Activated CD4-positive, alpha-beta memory T cell treated with anti-CD3 and anti-CD28 coated beads, Interleukin-2, amount 10 ng/mL, durations not matched to agents 7 days and 5 days (primary cell): ENCODE results near the gene XPO1. TPM values are rescaled to one million over a fixed set of nuclear protein-coding genes. Genes with fewer than 3 reads are reported as not detected.
"Not testable (repeated sequence)": the region's sequence is repeated elsewhere in the genome, so short reads cannot be mapped to it uniquely, and the experiment has no call there.

Source experiments
- CTCF ChIA-PET: fragments of 350-600 bp; sonication (Branson Sonifier 250); formaldehyde crosslinking; loops from one replicate; lab custom pipeline; 2021; ENCODE audit warnings: antibody characterized with exemption, inconsistent platforms; lab: Charles Lee
- POLR2A ChIA-PET: fragments of 350-600 bp; sonication (Branson Sonifier 250); formaldehyde crosslinking; loops from one replicate; lab custom pipeline; 2021; ENCODE audit warnings: antibody characterized with exemption; lab: Charles Lee
- DNase-seq: peaks from one replicate; pipeline ENCODE4 v3.0.0-alpha.2; 2020
- H3K27ac Mint-ChIP-seq: one replicate; pipeline ENCODE4 v1.8.0; 2021; ENCODE audit warnings: mild to moderate bottlenecking, mixed read lengths
- H3K27me3 Mint-ChIP-seq: one replicate; pipeline ENCODE4 v1.8.0; 2021; ENCODE audit warnings: mixed read lengths
- H3K36me3 Mint-ChIP-seq: one replicate; pipeline ENCODE4 v1.8.0; 2021; ENCODE audit warnings: low read depth, mixed read lengths
- H3K4me1 Mint-ChIP-seq: one replicate; pipeline ENCODE4 v1.8.0; 2021; ENCODE audit warnings: mixed read lengths
- H3K4me3 Mint-ChIP-seq: one replicate; pipeline ENCODE4 v1.8.0; 2021; ENCODE audit warnings: mild to moderate bottlenecking, mixed read lengths
- H3K9me3 Mint-ChIP-seq: one replicate; pipeline ENCODE4 v1.8.0; 2021; ENCODE audit warnings: mixed read lengths
- total RNA-seq, 2 experiments: library from RNA; stranded (reverse); gene quantifications; one replicate each; pipeline ENCODE4 v1.2.3, GENCODE V29; 2021

XPO1 gene
- total RNA-seq, 2 experiments from 2014 or later, result 166 to 172 TPM

DNA sequence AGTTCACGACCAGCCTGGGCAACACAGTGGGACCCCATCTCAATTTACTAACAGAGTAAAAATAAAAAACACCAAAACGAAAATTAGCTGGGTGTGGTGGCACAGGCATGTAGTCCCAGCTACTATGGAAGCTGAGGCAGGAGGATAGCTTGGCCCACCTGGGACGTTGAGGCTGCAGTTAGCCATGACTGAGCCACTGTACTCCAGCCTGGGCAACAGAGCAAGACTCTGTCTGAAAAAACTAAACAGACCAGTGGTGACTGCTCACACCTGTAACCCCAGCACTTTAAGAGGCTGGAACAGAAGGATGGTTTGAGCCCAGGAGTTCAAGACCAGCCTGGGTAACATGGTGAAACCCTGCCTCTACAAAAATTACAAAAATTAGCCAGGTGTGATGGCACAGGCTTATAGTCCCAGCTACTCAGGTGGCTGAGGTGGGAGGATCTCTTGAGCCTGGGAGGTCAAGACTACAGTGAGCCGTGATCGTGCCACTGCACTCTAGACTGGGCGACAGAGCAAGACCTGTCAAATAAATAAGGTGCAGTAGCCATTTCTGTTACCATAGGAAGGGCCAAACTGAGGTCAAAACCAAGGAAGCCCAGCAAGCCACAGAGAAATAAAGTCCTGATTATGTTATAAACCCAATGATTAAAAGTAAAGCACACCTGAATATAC lies 81.3 kb downstream of the XPO1 start:
- no peaks in the 10 kb centered on the region for H3K9me3 Mint-ChIP-seq
- POLR2A ChIA-PET, result no interaction called here
- H3K36me3 Mint-ChIP-seq, result peaks cover 22% of the 10 kb centered on the region
- H3K27me3 Mint-ChIP-seq, result no peaks in the 10 kb centered on the region
- DNase-seq, result no peak
- H3K27ac Mint-ChIP-seq, result no peak overlapping the region
- H3K4me3 Mint-ChIP-seq, result no peak overlapping the region
- H3K4me1 Mint-ChIP-seq, result peaks cover 39% of the 10 kb centered on the region
- CTCF ChIA-PET, result no interaction called here

DNA sequence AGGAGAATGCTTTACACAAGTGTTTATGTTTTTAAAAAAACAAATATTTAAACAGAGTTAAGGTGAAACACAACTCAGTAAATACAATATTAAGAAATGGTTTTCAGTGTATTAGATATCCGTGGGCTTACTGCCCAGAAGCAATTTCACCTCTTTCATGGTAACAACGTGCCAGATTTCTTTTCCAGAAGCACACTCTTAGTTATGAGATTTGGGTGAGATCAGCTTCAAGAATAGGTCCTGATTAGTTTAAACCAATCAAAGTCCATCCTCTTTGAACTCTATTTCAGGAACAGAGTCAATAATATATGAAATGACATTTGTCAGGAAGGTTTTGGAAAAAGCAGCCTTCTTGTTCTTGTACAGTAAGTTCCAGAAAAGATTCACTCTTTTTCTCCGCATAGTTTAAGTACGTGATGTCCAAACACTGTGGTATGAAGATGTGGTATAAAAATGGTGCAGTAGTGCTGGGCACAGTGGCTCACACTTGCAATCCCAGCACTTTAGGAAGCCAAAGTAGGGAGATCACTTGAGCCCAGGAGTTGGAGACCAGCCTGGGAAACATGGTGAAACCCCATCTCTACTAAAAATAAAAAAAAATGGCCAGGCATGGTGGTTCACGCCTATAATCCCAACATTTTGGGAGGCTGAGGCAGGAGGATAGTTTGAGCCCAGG lies 81.9 kb downstream of the XPO1 start:
- ChIA-PET CTCF (no interaction called here), POLR2A (no interaction called here)
- DNase-seq, result no peak
- Mint-ChIP-seq H3K27me3 (no peaks in the 10 kb centered on the region), H3K4me3 (no peak overlapping the region), H3K27ac (no peak overlapping the region), H3K9me3 (no peaks in the 10 kb centered on the region), H3K36me3 (peaks cover 25% of the 10 kb centered on the region), H3K4me1 (peaks cover 37% of the 10 kb centered on the region)

DNA sequence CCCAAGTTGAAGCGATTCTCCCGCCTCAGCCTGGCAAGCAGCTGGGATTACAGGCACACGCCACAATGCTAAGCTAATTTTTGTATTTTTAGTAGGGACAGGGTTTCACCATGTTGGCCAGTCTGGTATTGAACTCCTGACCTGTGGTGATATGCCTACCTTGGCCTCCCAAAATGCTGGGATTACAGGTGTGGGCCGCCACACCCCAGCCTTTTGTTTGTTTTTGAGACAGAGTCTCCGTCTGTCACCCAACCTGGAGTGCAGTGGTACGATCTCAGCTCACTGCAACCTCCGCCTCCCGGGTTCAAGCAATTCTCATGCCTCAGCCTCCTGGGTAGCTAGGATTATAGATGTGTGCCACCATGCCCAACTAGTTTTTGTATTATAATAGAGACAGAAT lies 83.2 kb downstream of the XPO1 start:
- H3K36me3 Mint-ChIP-seq, result peaks cover 28% of the 10 kb centered on the region
- H3K4me3 Mint-ChIP-seq, H3K27ac Mint-ChIP-seq, DNase-seq, H3K27me3 Mint-ChIP-seq, H3K9me3 Mint-ChIP-seq, POLR2A ChIA-PET, CTCF ChIA-PET: not testable (repeated sequence)
- H3K4me1 Mint-ChIP-seq, result peaks cover 37% of the 10 kb centered on the region

DNA sequence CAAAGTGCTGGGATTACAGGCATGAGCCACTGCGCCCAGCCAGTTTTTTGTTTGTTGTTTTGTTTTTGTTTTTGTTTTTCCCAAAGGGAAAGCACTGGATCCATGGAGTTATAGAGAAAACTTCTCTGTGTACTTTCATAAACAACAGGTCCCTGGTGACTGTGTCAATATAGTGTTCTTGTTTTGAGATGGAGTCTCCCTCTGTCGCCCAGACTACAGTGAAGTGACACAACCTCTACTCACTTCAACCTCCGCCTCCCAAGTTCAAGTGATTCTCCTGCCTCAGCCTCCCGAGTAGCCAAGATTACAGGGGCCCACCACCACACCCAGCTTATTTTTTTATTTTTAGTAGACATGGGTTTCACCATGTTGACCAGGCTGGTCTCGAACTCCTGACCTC lies 83.8 kb downstream of the XPO1 start:
- CTCF ChIA-PET, result no interaction called here
- Mint-ChIP-seq H3K4me1 (peaks cover 37% of the 10 kb centered on the region), H3K4me3 (no peak overlapping the region), H3K27me3 (no peaks in the 10 kb centered on the region), H3K9me3 (no peaks in the 10 kb centered on the region), H3K36me3 (peaks cover 30% of the 10 kb centered on the region), H3K27ac (no peak overlapping the region)
- DNase-seq, result no peak
- POLR2A ChIA-PET, result no interaction called here

DNA sequence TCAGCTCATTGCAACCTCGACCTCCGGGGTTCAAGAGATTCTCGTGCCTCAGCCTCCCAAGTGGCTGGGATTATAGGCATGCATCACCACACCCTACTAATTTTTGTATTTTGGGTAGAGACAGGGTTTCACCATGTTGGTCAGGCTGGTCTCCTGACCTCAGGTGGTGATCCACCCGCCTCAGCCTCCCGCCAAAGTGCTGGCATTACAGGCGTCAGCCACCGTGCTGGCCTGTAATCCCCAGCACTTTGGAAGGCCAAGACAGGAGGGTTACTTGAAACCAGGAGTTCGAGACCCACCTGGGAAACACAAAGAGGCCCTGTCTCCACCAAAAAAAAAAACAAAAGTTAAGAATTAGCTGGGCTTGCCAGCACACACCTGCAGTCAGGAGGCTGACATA lies 85.8 kb downstream of the XPO1 start:
- ChIA-PET POLR2A (interaction anchor here (0.7 kb wide), 1 partner anchor 52 kb away, joined by 3 read pairs; no protein-coding TSS in a partner anchor), CTCF (no interaction called here)
- Mint-ChIP-seq H3K27ac (no peak overlapping the region), H3K9me3 (no peaks in the 10 kb centered on the region), H3K36me3 (peaks cover 26% of the 10 kb centered on the region), H3K4me3 (no peak overlapping the region), H3K27me3 (no peaks in the 10 kb centered on the region), H3K4me1 (peaks cover 19% of the 10 kb centered on the region)
- no peak for DNase-seq

DNA sequence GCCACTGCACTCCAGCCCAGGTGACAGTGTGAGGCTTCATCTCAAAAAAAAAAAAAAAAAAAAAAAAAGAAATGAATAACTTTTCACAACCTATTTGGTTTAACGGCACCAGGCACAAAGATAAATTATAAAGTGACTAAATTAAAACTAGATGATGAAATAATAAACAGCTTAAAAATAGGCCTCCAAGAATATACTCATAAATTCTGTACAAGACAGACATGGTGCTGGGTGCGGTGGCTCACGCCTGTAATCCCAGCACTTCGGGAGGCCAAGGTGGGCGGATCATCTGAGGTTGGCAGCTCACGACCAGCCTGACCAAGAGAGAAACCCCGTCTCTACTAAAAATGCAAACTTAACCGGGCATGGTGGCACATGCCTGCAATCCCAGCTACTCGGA lies 87.0 kb downstream of the XPO1 start:
- Mint-ChIP-seq H3K9me3 (no peaks in the 10 kb centered on the region), H3K36me3 (peaks cover 26% of the 10 kb centered on the region), H3K27ac (no peak overlapping the region), H3K4me3 (no peak overlapping the region), H3K4me1 (peaks cover 15% of the 10 kb centered on the region), H3K27me3 (no peaks in the 10 kb centered on the region)
- ChIA-PET POLR2A (no interaction called here), CTCF (interaction anchor here (0.8 kb wide), 1 partner anchor 25 kb away, joined by 3 read pairs; no protein-coding TSS in a partner anchor)
- DNase-seq, result no peak

DNA sequence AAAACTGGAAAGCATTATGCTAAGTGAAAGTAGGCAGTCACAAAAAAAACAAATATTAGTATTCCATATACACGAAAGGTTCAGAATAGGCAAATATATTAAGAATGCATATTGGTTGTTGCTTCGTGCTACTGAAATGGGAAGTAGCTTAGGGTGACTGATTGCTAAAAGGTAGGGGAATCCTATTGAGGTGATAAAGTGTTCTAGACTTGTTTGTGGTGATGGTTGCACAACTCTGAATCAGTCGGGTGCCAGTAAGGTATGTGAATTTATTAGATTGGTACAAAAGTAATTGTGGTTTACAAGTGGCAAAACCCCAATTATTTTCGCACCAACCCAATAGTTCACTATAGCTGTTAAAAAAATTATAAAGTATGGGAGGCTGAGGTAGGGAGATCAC lies 88.0 kb downstream of the XPO1 start:
- Mint-ChIP-seq H3K4me1 (peaks cover 12% of the 10 kb centered on the region), H3K9me3 (no peaks in the 10 kb centered on the region), H3K27ac (no peak overlapping the region), H3K27me3 (no peaks in the 10 kb centered on the region), H3K36me3 (peaks cover 20% of the 10 kb centered on the region), H3K4me3 (no peak overlapping the region)
- no peak for DNase-seq
- POLR2A ChIA-PET, result no interaction called here
- CTCF ChIA-PET, result interaction anchor here (0.6 to 0.7 kb wide), 2 partner anchors 18 to 128 kb away, joined by 3 read pairs; no protein-coding TSS in a partner anchor

DNA sequence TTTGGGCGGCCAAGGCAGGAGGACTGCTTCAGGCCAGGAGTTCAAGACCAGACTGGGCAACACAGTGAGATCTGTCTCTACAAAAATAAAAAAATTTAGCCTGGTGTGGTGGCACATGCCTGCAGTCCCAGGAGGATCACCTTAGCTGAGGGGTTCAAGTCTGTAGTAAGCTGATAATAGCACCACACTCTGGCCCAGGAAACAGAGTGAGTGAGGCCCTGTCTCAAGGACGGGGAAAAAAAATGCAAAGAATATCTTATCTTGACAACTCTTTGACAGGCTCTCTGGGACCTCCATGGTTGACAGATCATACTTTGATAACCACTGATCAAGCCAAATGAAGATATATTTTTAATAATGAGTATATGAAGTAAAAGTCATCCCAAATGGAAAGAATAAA lies 89.9 kb downstream of the XPO1 start:
- Mint-ChIP-seq H3K4me1 (peaks cover 9% of the 10 kb centered on the region), H3K4me3 (no peak overlapping the region), H3K27ac (no peak overlapping the region), H3K27me3 (no peaks in the 10 kb centered on the region), H3K36me3 (peaks cover 33% of the 10 kb centered on the region), H3K9me3 (no peaks in the 10 kb centered on the region)
- DNase-seq, result no peak
- ChIA-PET CTCF (no interaction called here), POLR2A (no interaction called here)

DNA sequence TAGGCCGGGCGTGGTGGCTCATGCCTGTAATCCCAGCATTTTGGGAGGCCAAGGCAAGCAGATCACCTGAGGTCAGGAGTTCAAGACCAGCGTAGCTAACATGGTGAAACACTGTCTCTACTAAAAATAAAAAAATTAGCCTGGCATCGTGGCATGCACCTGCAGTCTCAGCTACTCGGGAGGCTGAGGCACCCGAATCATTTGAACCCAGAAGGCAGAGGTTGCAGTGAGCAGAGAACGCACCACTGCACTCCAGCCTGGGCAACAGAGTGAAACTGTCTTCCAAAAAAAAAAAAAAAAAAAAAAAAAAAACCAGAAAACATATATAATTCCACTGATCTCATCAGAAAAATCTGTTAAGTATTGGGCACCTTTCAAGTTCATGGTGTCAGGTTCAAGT lies 91.2 kb downstream of the XPO1 start:
- DNase-seq, H3K9me3 Mint-ChIP-seq, H3K27ac Mint-ChIP-seq, POLR2A ChIA-PET, H3K4me3 Mint-ChIP-seq, H3K27me3 Mint-ChIP-seq: not testable (repeated sequence)
- Mint-ChIP-seq H3K4me1 (peaks cover 18% of the 10 kb centered on the region), H3K36me3 (peaks cover 37% of the 10 kb centered on the region)
- CTCF ChIA-PET, result interaction anchor here (0.6 to 0.7 kb wide), 2 partner anchors 56 to 79 kb away, joined by 3 to 4 read pairs; no protein-coding TSS in a partner anchor

DNA sequence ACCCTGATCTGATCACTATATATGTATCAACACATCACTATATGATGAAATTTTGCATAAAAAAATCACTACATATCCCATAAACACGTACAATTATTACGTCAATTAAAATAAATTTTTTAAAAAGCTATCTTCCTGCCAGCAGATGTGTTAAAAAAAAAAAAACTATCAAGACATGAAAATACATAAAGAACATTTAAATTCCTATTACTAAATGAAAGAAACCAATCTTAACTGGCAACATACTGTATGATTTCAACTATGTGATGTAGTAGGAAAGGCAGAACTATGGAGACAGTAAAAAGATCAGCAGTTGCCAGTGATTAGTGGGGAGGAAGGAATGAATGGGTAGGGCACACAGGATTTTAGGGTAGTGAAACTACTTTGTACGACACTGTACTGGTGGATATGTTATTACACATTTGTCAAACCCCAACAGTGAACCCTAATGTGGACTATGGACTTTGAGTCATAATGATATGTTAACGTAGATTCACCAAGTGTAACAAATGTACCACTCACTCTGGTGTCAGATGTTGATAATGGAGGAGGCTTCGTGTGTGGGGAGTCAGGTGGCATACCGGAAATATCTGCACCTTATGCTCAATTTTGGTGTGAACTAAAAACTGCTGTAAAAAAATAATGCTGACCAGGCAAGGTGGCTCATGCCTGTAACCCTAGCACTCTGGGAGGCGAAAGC lies 94.7 kb downstream of the XPO1 start:
- CTCF ChIA-PET, result interaction anchor here (0.8 kb wide), 1 partner anchor 16 kb away, joined by 3 read pairs; no protein-coding TSS in a partner anchor
- Mint-ChIP-seq H3K4me1 (peaks cover 24% of the 10 kb centered on the region), H3K27me3 (no peaks in the 10 kb centered on the region), H3K9me3 (peaks cover 3% of the 10 kb centered on the region), H3K27ac (no peak overlapping the region), H3K4me3 (no peak overlapping the region), H3K36me3 (peaks cover 33% of the 10 kb centered on the region)
- DNase-seq, result no peak
- POLR2A ChIA-PET, result no interaction called here

DNA sequence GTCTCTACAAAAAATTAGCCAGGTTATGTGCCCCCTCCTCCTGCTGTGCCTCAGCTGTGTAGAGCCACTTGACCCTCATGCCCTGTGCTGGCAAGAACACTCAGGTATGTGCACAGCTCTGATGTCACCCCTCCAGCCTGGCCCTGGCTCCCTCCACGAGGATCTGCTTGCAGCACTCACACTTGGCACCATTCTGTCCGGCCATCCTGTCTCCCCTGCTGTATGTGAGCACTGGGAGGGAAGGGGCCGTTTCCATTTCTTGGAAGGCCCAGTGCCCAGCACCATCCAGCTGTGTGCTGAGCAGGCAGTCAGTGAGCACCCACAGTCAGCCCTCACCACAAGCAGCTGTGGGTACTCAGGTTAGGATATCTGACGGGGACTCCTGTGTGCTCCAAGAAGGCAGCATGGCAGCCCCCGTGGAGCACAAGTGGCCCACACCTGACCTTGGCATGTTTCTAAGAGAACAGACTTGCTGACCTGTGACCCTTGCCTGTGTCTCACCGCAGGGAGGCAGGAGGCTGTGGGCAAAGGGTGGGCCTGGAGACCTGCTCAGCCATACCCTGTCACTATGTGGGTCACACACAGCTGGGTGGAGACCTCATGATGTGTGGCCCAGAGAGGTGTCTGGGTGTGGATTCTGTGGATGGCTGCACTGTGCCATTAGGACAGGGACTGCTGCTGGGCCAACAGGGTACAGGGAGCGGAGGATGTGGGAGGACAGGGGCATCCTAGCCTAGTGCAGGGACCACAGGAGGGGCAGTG lies 98.7 kb downstream of the XPO1 start:
- Mint-ChIP-seq H3K4me3 (no peak overlapping the region), H3K4me1 (peaks cover 37% of the 10 kb centered on the region), H3K27ac (no peak overlapping the region), H3K36me3 (peaks cover 49% of the 10 kb centered on the region), H3K27me3 (no peaks in the 10 kb centered on the region), H3K9me3 (peaks cover 12% of the 10 kb centered on the region)
- ChIA-PET POLR2A (no interaction called here), CTCF (interaction anchor here (1.2 kb wide), 1 partner anchor 13 kb away, joined by 7 read pairs; no protein-coding TSS in a partner anchor)
- DNase-seq, result no peak

DNA sequence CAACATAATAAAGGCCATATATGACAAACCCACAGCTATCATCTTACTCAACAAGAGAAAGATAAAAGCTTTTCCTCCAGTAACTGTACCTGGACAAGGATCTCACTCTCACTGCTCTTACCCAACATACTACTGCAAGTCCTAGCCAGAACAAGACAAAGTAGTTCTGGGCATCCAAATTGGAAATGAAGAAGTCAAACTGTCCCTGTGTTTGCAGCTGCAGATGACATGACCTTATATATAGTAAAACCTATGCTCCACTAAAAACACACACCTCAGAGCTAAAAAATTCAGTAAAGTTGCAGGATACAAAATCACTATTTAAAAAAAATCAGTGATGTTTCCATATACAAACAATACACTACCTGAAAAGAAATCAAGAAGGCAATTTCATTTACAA lies 99.5 kb downstream of the XPO1 start:
- no peaks in the 10 kb centered on the region for H3K27me3 Mint-ChIP-seq
- H3K4me1 Mint-ChIP-seq, result peaks cover 40% of the 10 kb centered on the region
- H3K4me3 Mint-ChIP-seq, result no peak overlapping the region
- H3K9me3 Mint-ChIP-seq, result peaks cover 12% of the 10 kb centered on the region
- DNase-seq, result no peak
- ChIA-PET POLR2A (no interaction called here), CTCF (interaction anchor here (1.2 kb wide), 1 partner anchor 12 kb away, joined by 7 read pairs; no protein-coding TSS in a partner anchor)
- H3K27ac Mint-ChIP-seq, result no peak overlapping the region
- peaks cover 44% of the 10 kb centered on the region for H3K36me3 Mint-ChIP-seq
